ENCODE results near the gene CTDSPL. TPM values are rescaled to one million over a fixed set of nuclear protein-coding genes. Genes with fewer than 3 reads are reported as not detected.

CTDSPL gene
- total and polyA plus RNA-seq, 2 of the 8 experiments (the other 6 are each of a cell fraction or from before 2014, with no cell fraction given): 20.3 to 42.2 TPM

- no peak overlapping the region for H3K4me3 ChIP-seq (ENCODE audit: extremely low read depth in 1 of 4, insufficient read depth in 2 of 4, low read depth in 3 of 4, low read length in 4 of 4)
- peaks cover 6% of the 10 kb centered on the region; the same call in 1 of the 2 replicates for H3K23me2 ChIP-seq (ENCODE audit: low read depth, low read length)
- H3K27me3 ChIP-seq (replicated peaks in 1 of 4; ENCODE audit: control insufficient read depth in 3 of 4, extremely low read depth in 1 of 4, insufficient read depth in 3 of 4, low read length in 3 of 4): peaks cover 0 to 4% (median 0%) of the 10 kb centered on the region in 4 experiments; a peak in 3 of 7 replicates
- no peaks in the 10 kb centered on the region; the same call in 1 of the 2 replicates for H3K79me1 ChIP-seq (ENCODE audit: low read depth, low read length)
- DNase-seq (ENCODE audit: low read depth in 1 of 2, low spot score in 2 of 2) (no peak), FAIRE-seq (no peak)
- H2AFZ ChIP-seq (ENCODE audit: low read length): no peak overlapping the region
- no peak overlapping the region for H4K5ac ChIP-seq (ENCODE audit: insufficient read length, low read depth, low read length)
- peaks cover 6 to 9% of the 10 kb centered on the region in 2 experiments for H4K20me1 ChIP-seq (replicated peaks in 1 of 2; ENCODE audit: control insufficient read depth in 1 of 2, insufficient read depth in 2 of 2, low read length in 2 of 2)
- no peak overlapping the region for H3K23ac ChIP-seq (ENCODE audit: insufficient read length)
- no peak overlapping the region for H2BK15ac ChIP-seq (ENCODE audit: low read length)
- H2BK12ac ChIP-seq (ENCODE audit: low read depth, low read length): no peak overlapping the region
- no peak overlapping the region for H2BK120ac ChIP-seq (replicated peaks; ENCODE audit: low read depth, low read length)
- H3K79me2 ChIP-seq (ENCODE audit: control insufficient read depth in 1 of 2, insufficient read depth in 2 of 2, low read length in 2 of 2): no peaks in the 10 kb centered on the region
- H3K4ac ChIP-seq (replicated peaks; ENCODE audit: insufficient read length, low read depth, low read length): no peak overlapping the region
- POLR2A ChIA-PET (ENCODE audit: partially characterized antibody): no interaction called here
- no peak overlapping the region for H3K14ac ChIP-seq (ENCODE audit: insufficient read length)
- no peak overlapping the region for H3K18ac ChIP-seq (ENCODE audit: extremely low read depth, low read length)
- H3K9ac ChIP-seq (replicated peaks in 1 of 4; ENCODE audit: extremely low read depth in 1 of 4, low read depth in 3 of 4, low read length in 3 of 4): no peak overlapping the region
- H3K9me3 ChIP-seq (ENCODE audit: insufficient read depth in 2 of 2, low read depth in 1 of 2, low read length in 1 of 2): no peaks in the 10 kb centered on the region
- H3K36me3 ChIP-seq (ENCODE audit: control insufficient read depth in 2 of 4, insufficient read depth in 4 of 4, low read length in 3 of 4): peaks cover 0 to 7% (median 2%) of the 10 kb centered on the region in 4 experiments; a peak in 2 of 8 replicates
- no peak overlapping the region for H4K91ac ChIP-seq (replicated peaks; ENCODE audit: insufficient read length, low read length)
- 80% methylated on average over 3 of the region's 3 CpGs; no CpG with 5 or more reads in 1 of the 2 experiments for WGBS, 2 experiments (ENCODE audit: extremely low coverage in 1 of 2, insufficient coverage in 1 of 2, insufficient read length in 1 of 2, insufficient replicate concordance in 2 of 2, low coverage in 1 of 2, low lambda C conversion rate in 2 of 2, missing lambda C conversion rate in 1 of 2)
- H3K27ac ChIP-seq (ENCODE audit: low read depth, low read length): no peak overlapping the region
- CTCF ChIA-PET (ENCODE audit: partially characterized antibody): interaction anchor here (1.5 to 4.3 kb wide), 5 partner anchors 9 to 46 kb away, joined by 3 to 54 read pairs (median 7); no protein-coding TSS in a partner anchor
- no peak overlapping the region for H3K4me2 ChIP-seq (ENCODE audit: insufficient read depth in 1 of 2, low read depth in 2 of 2, low read length in 2 of 2)
- H4K8ac ChIP-seq (ENCODE audit: extremely low read depth, insufficient read depth, low read length): no peak overlapping the region
- no peak overlapping the region for H2BK5ac ChIP-seq (ENCODE audit: low read depth, low read length)
- no peak overlapping the region for H2BK20ac ChIP-seq (ENCODE audit: low read length)
- no peak overlapping the region for H3K56ac ChIP-seq (replicated peaks; ENCODE audit: insufficient read length, low read depth, low read length)
- TF ChIP-seq CHD2 (IDR thresholded peaks at IDR 0.05; ENCODE audit: low read length): no peak
- TF ChIP-seq CBX8 (IDR thresholded peaks at IDR 0.05; ENCODE audit: borderline replicate concordance, low read depth, low read length): no peak
- no peak for TF ChIP-seq TEAD4 (IDR thresholded peaks at IDR 0.05; ENCODE audit: low read depth, low read length)
- TF ChIP-seq SIX5 (IDR thresholded peaks at IDR 0.05; ENCODE audit: low read depth, low read length): no peak
- no peak for TF ChIP-seq YY1 (IDR thresholded peaks at IDR 0.05; ENCODE audit: low read depth, low read length)
- TF ChIP-seq TAF1 (IDR thresholded peaks at IDR 0.05; ENCODE audit: low read depth, low read length): no peak
- no peak for TF ChIP-seq BACH1 (IDR thresholded peaks at IDR 0.05; ENCODE audit: low read length)
- no peak for TF ChIP-seq HDAC6 (IDR thresholded peaks at IDR 0.05; ENCODE audit: low read depth, low read length)
- TF ChIP-seq CTBP2 (IDR thresholded peaks at IDR 0.05; ENCODE audit: borderline replicate concordance, insufficient read depth, insufficient read length, low read length): no peak
- no peak for TF ChIP-seq TAF7 (optimal IDR thresholded peaks at IDR 0.05; ENCODE audit: borderline replicate concordance, low read depth, low read length)
- TF ChIP-seq RXRA (IDR thresholded peaks at IDR 0.05; ENCODE audit: insufficient read depth, low read depth, low read length): no peak
- no peak for TF ChIP-seq USF2 (IDR thresholded peaks at IDR 0.05; ENCODE audit: low read length)
- no peak for TF ChIP-seq JUND (IDR thresholded peaks at IDR 0.05; ENCODE audit: low read length)
- peaks cover 0 to 4% (median 2%) of the 10 kb centered on the region in 4 experiments; a peak in 3 of 7 replicates for H3K4me1 ChIP-seq (replicated peaks in 1 of 4; ENCODE audit: control insufficient read depth in 3 of 4, insufficient read depth in 4 of 4, low read length in 3 of 4)
- H2AK5ac ChIP-seq (ENCODE audit: low read depth, low read length): no peak overlapping the region
Observed at GRCh38 chr3:38020342-38020726, 158.7 kb downstream of the CTDSPL start.
